PC-9 (cell line): ENCODE measurements around the gene SPIRE2.

Experiments used
- CTCF ChIP-seq: fragments of 200-600 bp; sonication (generic); conservative IDR thresholded peaks from 2 replicates; pipeline ENCODE4 v1.6.1; 2017; ENCODE audit warnings: mixed run types, antibody characterized with exemption, mild to moderate bottlenecking, moderate library complexity
- EZH2 ChIP-seq: fragments of 200-600 bp; sonication (generic); IDR thresholded peaks from 2 replicates; pipeline ENCODE4 v1.8.0; 2017; ENCODE audit warnings: antibody characterized with exemption, low read depth

- TF ChIP-seq CTCF (no peak), EZH2 (no peak)
These were observed 71.7 kb downstream of the SPIRE2 start for GRCh38 chr16:89899879-89900481.
